PFSK-1 (cell line): ENCODE measurements around the gene SPEM2.

Source experiments
- FOXP2 ChIP-seq: optimal IDR thresholded peaks from 2 replicates; pipeline ENCODE3; 2011; ENCODE audit warnings: borderline replicate concordance, control low read depth, inconsistent platforms; ENCODE audit not compliant: insufficient read depth; ENCODE audit errors: extremely low read length, extremely low read depth
- POLR2AphosphoS5 ChIP-seq: IDR thresholded peaks from 2 replicates; pipeline ENCODE4 v1.6.1; 2012; ENCODE audit warnings: low read depth, mild to moderate bottlenecking, control low read depth, low read length, moderate library complexity
- SIN3A ChIP-seq: IDR thresholded peaks from 2 replicates; pipeline ENCODE4 v1.6.1; 2012; ENCODE audit warnings: mild to moderate bottlenecking, low read length, moderate library complexity, borderline replicate concordance; ENCODE audit not compliant: insufficient read depth
- TAF1 ChIP-seq: IDR thresholded peaks from 2 replicates; pipeline ENCODE4 v1.6.1; 2012; ENCODE audit warnings: low read length, control low read depth, borderline replicate concordance; ENCODE audit not compliant: insufficient read depth
- TF ChIP-seq, protein P1 (sequence below), 2 experiments: IDR thresholded peaks; 2 replicates each; pipeline versions ENCODE4 v1.6.1 to v1.8.0; 2011 to 2012; ENCODE audit warnings: low read depth in 2 of 2, low read length in 2 of 2, control low read depth in 1 of 2, inconsistent platforms in 1 of 2, mild to moderate bottlenecking in 1 of 2, moderate library complexity in 1 of 2; ENCODE audit not compliant: insufficient read depth in 1 of 2

SPEM2 gene

DNA sequence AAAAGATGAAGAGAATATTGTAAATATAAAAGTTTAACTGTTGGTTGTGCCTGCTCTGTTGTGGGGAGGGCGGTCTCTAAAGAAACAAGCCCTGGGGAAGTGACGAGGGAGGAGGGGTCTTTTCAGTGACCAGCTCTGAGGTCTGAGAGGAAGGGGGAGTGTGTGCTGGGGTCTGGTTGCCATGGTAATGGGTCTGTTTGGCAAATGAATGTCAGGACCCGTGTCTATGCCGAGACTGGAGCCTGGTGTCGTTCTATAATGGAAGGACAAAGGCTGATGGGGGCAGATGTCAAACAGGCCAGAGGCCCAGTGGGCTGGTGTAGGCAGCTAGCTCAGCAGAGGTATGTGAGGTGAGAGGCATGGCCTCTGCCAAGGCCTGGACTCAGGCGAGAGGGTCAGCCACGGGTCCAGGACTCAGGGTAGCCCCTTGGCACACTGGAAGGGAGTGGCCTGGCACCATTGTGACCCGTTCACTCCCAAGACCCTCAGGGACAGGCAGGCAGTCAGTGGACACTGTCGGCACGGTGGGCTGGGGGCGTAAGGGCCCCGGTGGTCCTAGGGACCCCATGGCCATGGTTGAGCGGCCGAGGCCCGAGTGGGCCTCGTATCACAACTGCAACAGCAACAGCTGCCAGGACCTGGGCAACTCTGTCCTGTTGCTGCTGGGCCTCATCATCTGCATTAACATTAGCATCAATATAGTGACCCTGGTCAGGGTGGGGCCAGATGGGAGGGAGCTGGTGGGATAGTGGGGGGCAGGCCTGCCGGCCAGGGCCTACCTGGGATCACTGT, 5.4 kb upstream of the SPEM2 start, which contains the start of gene SPEM1:
Gene SPEM1 (plus strand): TSS at position 506 of the 792 bp plus-strand sequence. CDS start 61 bp downstream, at position 567.
- no peak for TF ChIP-seq FOXP2
- no peak for TF ChIP-seq TAF1
- TF ChIP-seq SIN3A, result no peak
- TF ChIP-seq, protein P1, sequence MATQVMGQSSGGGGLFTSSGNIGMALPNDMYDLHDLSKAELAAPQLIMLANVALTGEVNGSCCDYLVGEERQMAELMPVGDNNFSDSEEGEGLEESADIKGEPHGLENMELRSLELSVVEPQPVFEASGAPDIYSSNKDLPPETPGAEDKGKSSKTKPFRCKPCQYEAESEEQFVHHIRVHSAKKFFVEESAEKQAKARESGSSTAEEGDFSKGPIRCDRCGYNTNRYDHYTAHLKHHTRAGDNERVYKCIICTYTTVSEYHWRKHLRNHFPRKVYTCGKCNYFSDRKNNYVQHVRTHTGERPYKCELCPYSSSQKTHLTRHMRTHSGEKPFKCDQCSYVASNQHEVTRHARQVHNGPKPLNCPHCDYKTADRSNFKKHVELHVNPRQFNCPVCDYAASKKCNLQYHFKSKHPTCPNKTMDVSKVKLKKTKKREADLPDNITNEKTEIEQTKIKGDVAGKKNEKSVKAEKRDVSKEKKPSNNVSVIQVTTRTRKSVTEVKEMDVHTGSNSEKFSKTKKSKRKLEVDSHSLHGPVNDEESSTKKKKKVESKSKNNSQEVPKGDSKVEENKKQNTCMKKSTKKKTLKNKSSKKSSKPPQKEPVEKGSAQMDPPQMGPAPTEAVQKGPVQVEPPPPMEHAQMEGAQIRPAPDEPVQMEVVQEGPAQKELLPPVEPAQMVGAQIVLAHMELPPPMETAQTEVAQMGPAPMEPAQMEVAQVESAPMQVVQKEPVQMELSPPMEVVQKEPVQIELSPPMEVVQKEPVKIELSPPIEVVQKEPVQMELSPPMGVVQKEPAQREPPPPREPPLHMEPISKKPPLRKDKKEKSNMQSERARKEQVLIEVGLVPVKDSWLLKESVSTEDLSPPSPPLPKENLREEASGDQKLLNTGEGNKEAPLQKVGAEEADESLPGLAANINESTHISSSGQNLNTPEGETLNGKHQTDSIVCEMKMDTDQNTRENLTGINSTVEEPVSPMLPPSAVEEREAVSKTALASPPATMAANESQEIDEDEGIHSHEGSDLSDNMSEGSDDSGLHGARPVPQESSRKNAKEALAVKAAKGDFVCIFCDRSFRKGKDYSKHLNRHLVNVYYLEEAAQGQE (IDR thresholded peaks at IDR 0.05; ENCODE audit: insufficient read depth in 1 of 2, low read depth in 2 of 2, low read length in 2 of 2), result no peak
- TF ChIP-seq POLR2AphosphoS5, result no peak

DNA sequence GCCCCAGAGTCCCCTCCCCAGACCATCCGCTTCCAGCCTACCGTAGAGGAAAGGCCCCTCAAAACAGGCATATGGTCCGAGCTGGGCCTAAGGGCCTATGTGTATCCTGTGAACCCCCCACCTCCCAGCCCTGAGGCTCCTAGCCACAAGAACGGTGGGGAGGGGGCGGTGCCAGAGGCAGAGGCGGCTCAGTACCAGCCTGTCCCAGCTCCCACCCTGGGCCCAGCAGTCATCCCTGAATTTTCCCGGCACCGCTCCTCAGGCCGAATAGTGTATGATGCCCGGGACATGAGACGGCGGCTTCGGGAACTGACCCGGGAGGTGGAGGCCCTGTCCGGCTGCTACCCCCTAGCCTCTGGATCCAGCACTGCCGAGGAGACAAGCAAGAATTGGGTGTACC, 4.2 kb upstream of the SPEM2 start:
- no peak for TF ChIP-seq TAF1
- TF ChIP-seq, protein P1 (IDR thresholded peaks at IDR 0.05; ENCODE audit: insufficient read depth in 1 of 2, low read depth in 2 of 2, low read length in 2 of 2), result no peak
- no peak for TF ChIP-seq FOXP2
- TF ChIP-seq SIN3A, result no peak
- TF ChIP-seq POLR2AphosphoS5, result no peak

DNA sequence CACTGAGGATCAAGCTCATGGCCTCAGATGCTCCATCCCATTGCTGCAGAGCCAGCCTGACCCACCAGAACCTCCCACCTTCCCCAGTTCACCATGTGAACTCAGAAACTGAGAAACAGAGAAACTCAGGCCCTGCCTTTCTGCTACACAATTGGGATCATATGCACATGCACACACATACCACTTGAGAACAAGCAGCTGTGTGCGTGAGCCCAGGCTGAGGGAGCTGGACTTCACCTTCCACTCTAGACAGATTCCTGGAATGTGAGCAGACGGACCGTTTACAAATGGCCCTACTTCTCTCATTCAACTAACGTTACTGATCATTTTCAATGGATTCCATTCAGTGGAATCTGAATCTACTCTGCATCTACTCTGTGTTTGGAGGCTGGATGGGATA, 1.7 kb upstream of the SPEM2 start:
- TF ChIP-seq POLR2AphosphoS5, result no peak
- no peak for TF ChIP-seq SIN3A
- no peak for TF ChIP-seq TAF1
- no peak for TF ChIP-seq FOXP2
- TF ChIP-seq, protein P1 (IDR thresholded peaks at IDR 0.05; ENCODE audit: insufficient read depth in 1 of 2, low read depth in 2 of 2, low read length in 2 of 2), result no peak

DNA sequence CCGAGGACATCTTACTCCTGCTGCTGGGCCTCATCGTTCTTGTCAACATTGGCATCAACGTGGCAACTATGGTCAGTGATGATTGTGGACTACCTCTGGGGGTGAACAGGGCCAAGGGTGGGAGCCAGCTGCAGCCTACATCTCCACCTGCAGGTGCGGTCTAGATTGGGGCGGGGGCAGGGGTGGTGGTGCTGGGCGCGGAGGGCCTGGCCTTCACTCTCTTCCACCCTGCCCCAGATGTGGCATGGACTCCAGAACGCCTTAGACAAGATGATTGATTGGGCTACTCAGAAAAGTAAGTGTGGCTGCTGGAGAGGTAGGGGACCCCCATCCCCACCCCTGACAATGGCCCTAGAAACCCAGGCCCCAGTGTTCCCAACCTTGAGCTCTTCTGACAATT, 340 bp downstream of the SPEM2 start:
- no peak for TF ChIP-seq POLR2AphosphoS5
- TF ChIP-seq FOXP2, result no peak
- TF ChIP-seq, protein P1 (IDR thresholded peaks at IDR 0.05; ENCODE audit: insufficient read depth in 1 of 2, low read depth in 2 of 2, low read length in 2 of 2), result no peak
- no peak for TF ChIP-seq SIN3A
- no peak for TF ChIP-seq TAF1
